Kidney (tissue), 14 donors: ENCODE data around the gene PLXDC1. TPM values are rescaled to one million over a fixed set of nuclear protein-coding genes. Genes with fewer than 3 reads are reported as not detected.

Experiments
- DNase-seq, 5 donors: peaks; one replicate each; pipeline ENCODE4 v3.0.0-alpha.2; 2013 to 2020
- FAIRE-seq: peaks from 2 replicates; lab custom pipeline; 2012; peaks lifted over from hg19 to GRCh38; lab: Jason Lieb, UNC
- H3K27ac ChIP-seq, 2 donors: one replicate each; pipeline ENCODE4 v1.7.0; 2013; ENCODE audit warnings: low read depth in 2 of 2, low read length in 2 of 2, inconsistent platforms in 1 of 2
- H3K27me3 ChIP-seq: one replicate; pipeline ENCODE4 v1.7.1; 2013; ENCODE audit warnings: low read length, inconsistent platforms; ENCODE audit not compliant: control insufficient read depth, insufficient read depth
- H3K36me3 ChIP-seq, 3 donors: one replicate each; pipeline versions ENCODE4 v1.7.0 to v1.7.1; 2013; ENCODE audit warnings: low read length in 3 of 3, control low read depth in 1 of 3, inconsistent platforms in 1 of 3; ENCODE audit not compliant: insufficient read depth in 3 of 3, control insufficient read depth in 2 of 3
- H3K4me1 ChIP-seq, 3 donors: one replicate each; pipeline versions ENCODE4 v1.7.0 to v1.7.1; 2013; ENCODE audit warnings: low read length in 3 of 3, inconsistent platforms in 1 of 3, low read depth in 1 of 3; ENCODE audit not compliant: control insufficient read depth in 2 of 3, insufficient read depth in 2 of 3
- H3K4me3 ChIP-seq, 3 donors: one replicate each; pipeline versions ENCODE4 v1.7.0 to v1.8.1; 2013; ENCODE audit warnings: low read length in 3 of 3, control low read depth in 1 of 3, inconsistent platforms in 1 of 3
- H3K9ac ChIP-seq, 3 donors: one replicate each; pipeline versions ENCODE4 v1.7.0 to v1.7.1; 2013; ENCODE audit warnings: low read length in 3 of 3, control low read depth in 1 of 3, inconsistent platforms in 1 of 3
- H3K9me3 ChIP-seq, 3 donors: one replicate each; pipeline versions ENCODE4 v1.7.0 to v1.7.1; 2013; ENCODE audit warnings: low read length in 3 of 3, control low read depth in 1 of 3, inconsistent platforms in 1 of 3; ENCODE audit not compliant: control insufficient read depth in 2 of 3, insufficient read depth in 1 of 3
- intact Hi-C: fragments of 100-400 bp; cut with DNase I; formaldehyde crosslinking; loops from one replicate; pipeline ENCODE4 v1.11.1; 2022
- polyA plus RNA-seq: library from polyadenylated mRNA; stranded (reverse); fragments of 350-450 nt; fragmentation: Illumina TruSeq; extraction: RNeasy Lipid Tissue Mini Kit (QIAGEN cat#74804); gene quantifications from one replicate; pipeline ENCODE4 v1.2.3, GENCODE V29; 2014; ENCODE audit warnings: low read depth, low replicate concordance; ENCODE audit not compliant: insufficient read depth
- total RNA-seq: library from RNA; stranded (reverse); fragmentation: NEBNext Ultra II Directional; extraction: Animal tissue kit (Norgen Biotek cat#: 25700); gene quantifications from one replicate; pipeline ENCODE4 v1.2.1, GENCODE V29; 2021
- TF ChIP-seq, protein P1 (sequence below): IDR thresholded peaks from 3 replicates; pipeline ENCODE4 v1.5.1; 2012; ENCODE audit warnings: mild to moderate bottlenecking, moderate library complexity, borderline replicate concordance; ENCODE audit not compliant: insufficient read depth; ENCODE audit errors: extremely low read depth
- donor health status: control.
- donor health status: control.
- donor health status: control.
- donor health status: control.
- donor health status: control.
- donor health status: DM: yes; HTN: yes; CAD: no.
- donor health status: Normal renal cell carcinoma (clear cell type).

PLXDC1 gene
- total and polyA plus RNA-seq, 2 donors from 2014 or later, result 4.5 to 11.1 TPM

- no peaks in the 10 kb centered on the region for H3K4me1 ChIP-seq
- DNase-seq, result no peak
- FAIRE-seq, result no peak
- intact Hi-C loops, result no loop called here
- H3K36me3 ChIP-seq, result no peaks in the 10 kb centered on the region
- no peaks in the 10 kb centered on the region for H3K27me3 ChIP-seq
- TF ChIP-seq, protein P1, sequence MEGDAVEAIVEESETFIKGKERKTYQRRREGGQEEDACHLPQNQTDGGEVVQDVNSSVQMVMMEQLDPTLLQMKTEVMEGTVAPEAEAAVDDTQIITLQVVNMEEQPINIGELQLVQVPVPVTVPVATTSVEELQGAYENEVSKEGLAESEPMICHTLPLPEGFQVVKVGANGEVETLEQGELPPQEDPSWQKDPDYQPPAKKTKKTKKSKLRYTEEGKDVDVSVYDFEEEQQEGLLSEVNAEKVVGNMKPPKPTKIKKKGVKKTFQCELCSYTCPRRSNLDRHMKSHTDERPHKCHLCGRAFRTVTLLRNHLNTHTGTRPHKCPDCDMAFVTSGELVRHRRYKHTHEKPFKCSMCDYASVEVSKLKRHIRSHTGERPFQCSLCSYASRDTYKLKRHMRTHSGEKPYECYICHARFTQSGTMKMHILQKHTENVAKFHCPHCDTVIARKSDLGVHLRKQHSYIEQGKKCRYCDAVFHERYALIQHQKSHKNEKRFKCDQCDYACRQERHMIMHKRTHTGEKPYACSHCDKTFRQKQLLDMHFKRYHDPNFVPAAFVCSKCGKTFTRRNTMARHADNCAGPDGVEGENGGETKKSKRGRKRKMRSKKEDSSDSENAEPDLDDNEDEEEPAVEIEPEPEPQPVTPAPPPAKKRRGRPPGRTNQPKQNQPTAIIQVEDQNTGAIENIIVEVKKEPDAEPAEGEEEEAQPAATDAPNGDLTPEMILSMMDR, result no peak
- H3K4me3 ChIP-seq, result peak overlapping the region in 1 of 3 donors; percentile 11
- no peak overlapping the region for H3K27ac ChIP-seq
- no peak overlapping the region for H3K9ac ChIP-seq
- no peaks in the 10 kb centered on the region for H3K9me3 ChIP-seq
Measured at GRCh38 chr17:39171933-39172332, 20.5 kb upstream of the PLXDC1 start.

- Histone ChIP-seq H3K9ac (no peak overlapping the region), H3K9me3 (no peaks in the 10 kb centered on the region), H3K27me3 (no peaks in the 10 kb centered on the region), H3K36me3 (no peaks in the 10 kb centered on the region), H3K4me1 (no peaks in the 10 kb centered on the region), H3K4me3 (no peak overlapping the region), H3K27ac (no peak overlapping the region)
- FAIRE-seq (no peak), DNase-seq (no peak)
- TF ChIP-seq, protein P1, result no peak
- intact Hi-C loops, result no loop called here
Measured at GRCh38 chr17:39170558-39170957, 19.1 kb upstream of the PLXDC1 start.

GRCh38 chr17:39170109-39170508, 18.7 kb upstream of the PLXDC1 start:
- intact Hi-C loops, result no loop called here
- Histone ChIP-seq H3K9me3 (no peaks in the 10 kb centered on the region), H3K4me3 (no peak overlapping the region), H3K9ac (no peak overlapping the region), H3K27me3 (no peaks in the 10 kb centered on the region), H3K27ac (no peak overlapping the region), H3K4me1 (peaks cover 0 to 3% (median 0%) of the 10 kb centered on the region in 3 donors), H3K36me3 (no peaks in the 10 kb centered on the region)
- TF ChIP-seq, protein P1, result no peak
- FAIRE-seq, result no peak
- DNase-seq, result no peak

DNA sequence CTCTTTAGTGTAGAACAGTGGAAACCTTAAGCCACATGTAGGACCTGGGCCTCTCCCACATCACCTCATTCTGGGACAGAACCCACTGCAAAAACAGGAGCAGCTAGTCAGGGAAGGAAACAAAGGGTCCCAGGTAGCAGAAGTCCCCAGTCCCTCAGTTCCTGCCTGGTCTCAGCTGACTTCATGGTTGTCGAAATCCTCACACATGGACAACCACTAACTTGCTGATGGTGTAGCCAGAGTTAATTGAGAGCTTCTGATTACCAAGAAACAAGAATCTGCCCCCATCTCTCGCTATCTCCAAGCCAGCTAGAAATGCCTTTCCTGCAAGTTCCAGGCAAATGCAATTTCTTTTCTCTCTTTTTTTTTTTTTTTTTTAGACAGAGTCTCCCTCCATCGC, 18.1 kb upstream of the PLXDC1 start:
- DNase-seq (no peak), FAIRE-seq (no peak)
- intact Hi-C loops, result no loop called here

More for the DNA sequence above, 18.1 kb upstream of the PLXDC1 start:
- Histone ChIP-seq H3K4me3 (no peak overlapping the region), H3K36me3 (no peaks in the 10 kb centered on the region), H3K9me3 (no peaks in the 10 kb centered on the region), H3K27me3 (no peaks in the 10 kb centered on the region), H3K4me1 (peaks cover 0 to 8% (median 0%) of the 10 kb centered on the region in 3 donors), H3K27ac (no peak overlapping the region), H3K9ac (no peak overlapping the region)
- TF ChIP-seq, protein P1, result no peak
